Tibial artery (tissue), 4 donors: ENCODE measurements around the gene ASPG.

Experiments
- DNase-seq, 2 donors: peaks; one replicate each; pipeline ENCODE4 v3.0.0-alpha.2; 2019
- H3K27ac ChIP-seq, 2 donors: fragments of 200-600 bp; sonication (generic) in 1 of 2; 1 replicate in 1 of 2; 2 replicates in 1 of 2; pipeline ENCODE4 v1.5.1; 2018 to 2019; ENCODE audit warnings: mild to moderate bottlenecking in 1 of 2
- H3K27me3 ChIP-seq, 2 donors: fragments of 200-600 bp; sonication (generic) in 1 of 2; one replicate each; pipeline versions ENCODE4 v1.5.1 to v1.6.0; 2016 to 2019
- H3K36me3 ChIP-seq, 3 donors: fragments of 200-600 bp; sonication (generic) in 2 of 3; one replicate each; pipeline ENCODE4 v1.5.1; 2016 to 2019; ENCODE audit warnings: mild to moderate bottlenecking in 2 of 3
- H3K4me1 ChIP-seq, 4 donors: fragments of 200-600 bp; sonication (generic) in 2 of 4; 1 replicate in 3 of 4; 2 replicates in 1 of 4; pipeline ENCODE4 v1.5.1; 2016 to 2019
- H3K4me3 ChIP-seq, 2 donors: fragments of 200-600 bp; sonication (generic) in 1 of 2; 1 replicate in 1 of 2; 2 replicates in 1 of 2; pipeline ENCODE4 v1.5.1; 2018 to 2019; ENCODE audit warnings: mild to moderate bottlenecking in 2 of 2
- H3K9me3 ChIP-seq, 3 donors: fragments of 200-600 bp; sonication (generic) in 1 of 3; one replicate each; pipeline ENCODE4 v1.5.1; 2016 to 2019
- CTCF ChIP-seq, 2 experiments: fragments of 200-600 bp in 1 of 2; fragments of 450-650 bp in 1 of 2; IDR thresholded peaks; one replicate each; pipeline ENCODE4 v1.5.1; 2017 to 2019; ENCODE audit warnings: antibody characterized with exemption in 2 of 2, mild to moderate bottlenecking in 1 of 2, moderate library complexity in 1 of 2
- intact Hi-C: fragments of 100-400 bp; cut with DNase I; formaldehyde crosslinking; loops from one replicate; pipeline ENCODE4 v1.15.0; 2023; ENCODE audit warnings: low total_unique reads

ASPG gene

GRCh38 chr14:104085032-104085888 lies at the start of gene ASPG:
Gene ASPG (plus strand): TSS chr14:104085700. CDS start chr14:104085771, 71 bp downstream.
- peaks cover 0 to under 1% (median 0%) of the 10 kb centered on the region in 3 donors for H3K9me3 ChIP-seq

GRCh38 chr14:104036212-104036611 lies 49.3 kb upstream of the ASPG start:
- Histone ChIP-seq H3K27ac (no peak overlapping the region), H3K4me1 (no peaks in the 10 kb centered on the region), H3K36me3 (no peaks in the 10 kb centered on the region), H3K4me3 (no peak overlapping the region), H3K9me3 (no peaks in the 10 kb centered on the region), H3K27me3 (peaks cover 0 to 13% of the 10 kb centered on the region in 2 donors)
- no peak for DNase-seq
- no peak for TF ChIP-seq CTCF (IDR thresholded peaks at IDR 0.05)
- intact Hi-C loops, result no loop called here

More at GRCh38 chr14:104085032-104085888, at the start of gene ASPG:
- Histone ChIP-seq H3K4me1 (peaks cover 0 to 11% (median 4%) of the 10 kb centered on the region in 4 donors), H3K27ac (no peak within 1 kb of the TSS), H3K36me3 (no peaks in the 10 kb centered on the region), H3K4me3 (peak within 1 kb of the TSS in 1 of 2 donors; percentile 13), H3K27me3 (peaks cover 0 to 69% of the 10 kb centered on the region in 2 donors)
- no peak for TF ChIP-seq CTCF (IDR thresholded peaks at IDR 0.05)
- peak; percentile 17 to 61 for DNase-seq
- intact Hi-C loops, result no loop called here

- TF ChIP-seq CTCF (IDR thresholded peaks at IDR 0.05), result no peak
- intact Hi-C loops, result no loop called here
- no peaks in the 10 kb centered on the region for H3K9me3 ChIP-seq
- no peak for DNase-seq
- no peak overlapping the region for H3K4me3 ChIP-seq
- H3K27me3 ChIP-seq, result peaks cover 0 to 13% of the 10 kb centered on the region in 2 donors
- H3K27ac ChIP-seq, result no peak overlapping the region
- H3K4me1 ChIP-seq, result no peaks in the 10 kb centered on the region
- no peaks in the 10 kb centered on the region for H3K36me3 ChIP-seq
Measured at GRCh38 chr14:104037074-104037473, 48.4 kb upstream of the ASPG start.

GRCh38 chr14:104037903-104038302 lies 47.6 kb upstream of the ASPG start:
- no peak overlapping the region for H3K4me3 ChIP-seq
- intact Hi-C loops, result no loop called here
- no peak overlapping the region for H3K27ac ChIP-seq
- peaks cover 0 to 13% of the 10 kb centered on the region in 2 donors for H3K27me3 ChIP-seq
- no peaks in the 10 kb centered on the region for H3K36me3 ChIP-seq
- no peaks in the 10 kb centered on the region for H3K9me3 ChIP-seq
- H3K4me1 ChIP-seq, result no peaks in the 10 kb centered on the region
- no peak for TF ChIP-seq CTCF (IDR thresholded peaks at IDR 0.05)
- no peak for DNase-seq

- intact Hi-C loops, result no loop called here
- Histone ChIP-seq H3K4me1 (no peaks in the 10 kb centered on the region), H3K27ac (no peak overlapping the region), H3K27me3 (peaks cover 0 to 13% of the 10 kb centered on the region in 2 donors), H3K4me3 (no peak overlapping the region), H3K9me3 (no peaks in the 10 kb centered on the region), H3K36me3 (no peaks in the 10 kb centered on the region)
- TF ChIP-seq CTCF (IDR thresholded peaks at IDR 0.05), result no peak
- no peak for DNase-seq
Measured at GRCh38 chr14:104039214-104039613, 46.3 kb upstream of the ASPG start.
